Tibial artery (tissue), 4 donors: Measurements from ENCODE around the gene ATP5MK.
A peak's percentile ranks its signal among the peaks of the same experiment; 100 is the strongest.

Experiments used
- DNase-seq, 2 donors: peaks; one replicate each; pipeline ENCODE4 v3.0.0-alpha.2; 2019
- H3K27ac ChIP-seq, 2 donors: fragments of 200-600 bp; sonication (generic) in 1 of 2; 1 replicate in 1 of 2; 2 replicates in 1 of 2; pipeline ENCODE4 v1.5.1; 2018 to 2019; ENCODE audit warnings: mild to moderate bottlenecking in 1 of 2
- H3K27me3 ChIP-seq, 2 donors: fragments of 200-600 bp; sonication (generic) in 1 of 2; one replicate each; pipeline versions ENCODE4 v1.5.1 to v1.6.0; 2016 to 2019
- H3K36me3 ChIP-seq, 3 donors: fragments of 200-600 bp; sonication (generic) in 2 of 3; one replicate each; pipeline ENCODE4 v1.5.1; 2016 to 2019; ENCODE audit warnings: mild to moderate bottlenecking in 2 of 3
- H3K4me1 ChIP-seq, 4 donors: fragments of 200-600 bp; sonication (generic) in 2 of 4; 1 replicate in 3 of 4; 2 replicates in 1 of 4; pipeline ENCODE4 v1.5.1; 2016 to 2019
- H3K4me3 ChIP-seq, 2 donors: fragments of 200-600 bp; sonication (generic) in 1 of 2; 1 replicate in 1 of 2; 2 replicates in 1 of 2; pipeline ENCODE4 v1.5.1; 2018 to 2019; ENCODE audit warnings: mild to moderate bottlenecking in 2 of 2
- H3K9me3 ChIP-seq, 3 donors: fragments of 200-600 bp; sonication (generic) in 1 of 3; one replicate each; pipeline ENCODE4 v1.5.1; 2016 to 2019
- intact Hi-C: fragments of 100-400 bp; cut with DNase I; formaldehyde crosslinking; loops from one replicate; pipeline ENCODE4 v1.15.0; 2023; ENCODE audit warnings: low total_unique reads
- TF ChIP-seq, protein P1 (sequence below), 2 experiments: fragments of 200-600 bp in 1 of 2; fragments of 450-650 bp in 1 of 2; IDR thresholded peaks; one replicate each; pipeline ENCODE4 v1.5.1; 2017 to 2019; ENCODE audit warnings: antibody characterized with exemption in 2 of 2, mild to moderate bottlenecking in 1 of 2, moderate library complexity in 1 of 2

Gene ATP5MK

DNA sequence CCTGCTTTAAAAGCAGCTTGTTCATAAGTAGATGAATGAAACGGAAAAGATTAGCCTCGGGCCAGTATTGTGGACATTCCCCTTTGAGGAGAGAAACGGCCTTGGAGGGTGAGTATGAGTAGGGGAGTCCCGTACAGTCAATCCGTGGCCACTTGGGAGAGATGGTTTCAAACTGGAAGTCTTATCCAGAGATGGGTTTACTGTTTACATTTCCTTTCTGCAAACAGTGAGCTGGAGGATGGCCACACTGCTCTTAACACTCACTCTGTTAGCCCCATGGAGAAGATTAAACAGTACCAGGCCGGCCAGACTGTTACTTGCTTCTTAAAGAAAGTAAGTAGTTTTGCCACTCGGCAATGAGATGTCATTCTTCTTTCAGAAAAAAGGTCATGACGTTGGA, 35.6 kb upstream of the ATP5MK start:
- intact Hi-C loops: no loop called here
- H3K27me3 ChIP-seq: no peaks in the 10 kb centered on the region
- no peaks in the 10 kb centered on the region for H3K4me1 ChIP-seq
- H3K27ac ChIP-seq: no peak overlapping the region
- no peak overlapping the region for H3K4me3 ChIP-seq
- TF ChIP-seq, protein P1, sequence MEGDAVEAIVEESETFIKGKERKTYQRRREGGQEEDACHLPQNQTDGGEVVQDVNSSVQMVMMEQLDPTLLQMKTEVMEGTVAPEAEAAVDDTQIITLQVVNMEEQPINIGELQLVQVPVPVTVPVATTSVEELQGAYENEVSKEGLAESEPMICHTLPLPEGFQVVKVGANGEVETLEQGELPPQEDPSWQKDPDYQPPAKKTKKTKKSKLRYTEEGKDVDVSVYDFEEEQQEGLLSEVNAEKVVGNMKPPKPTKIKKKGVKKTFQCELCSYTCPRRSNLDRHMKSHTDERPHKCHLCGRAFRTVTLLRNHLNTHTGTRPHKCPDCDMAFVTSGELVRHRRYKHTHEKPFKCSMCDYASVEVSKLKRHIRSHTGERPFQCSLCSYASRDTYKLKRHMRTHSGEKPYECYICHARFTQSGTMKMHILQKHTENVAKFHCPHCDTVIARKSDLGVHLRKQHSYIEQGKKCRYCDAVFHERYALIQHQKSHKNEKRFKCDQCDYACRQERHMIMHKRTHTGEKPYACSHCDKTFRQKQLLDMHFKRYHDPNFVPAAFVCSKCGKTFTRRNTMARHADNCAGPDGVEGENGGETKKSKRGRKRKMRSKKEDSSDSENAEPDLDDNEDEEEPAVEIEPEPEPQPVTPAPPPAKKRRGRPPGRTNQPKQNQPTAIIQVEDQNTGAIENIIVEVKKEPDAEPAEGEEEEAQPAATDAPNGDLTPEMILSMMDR (IDR thresholded peaks at IDR 0.05): no peak
- DNase-seq: peak in 1 of 2 donors; percentile 1
- H3K36me3 ChIP-seq: peaks cover 18 to 95% (median 45%) of the 10 kb centered on the region in 3 donors
- no peaks in the 10 kb centered on the region for H3K9me3 ChIP-seq

DNA sequence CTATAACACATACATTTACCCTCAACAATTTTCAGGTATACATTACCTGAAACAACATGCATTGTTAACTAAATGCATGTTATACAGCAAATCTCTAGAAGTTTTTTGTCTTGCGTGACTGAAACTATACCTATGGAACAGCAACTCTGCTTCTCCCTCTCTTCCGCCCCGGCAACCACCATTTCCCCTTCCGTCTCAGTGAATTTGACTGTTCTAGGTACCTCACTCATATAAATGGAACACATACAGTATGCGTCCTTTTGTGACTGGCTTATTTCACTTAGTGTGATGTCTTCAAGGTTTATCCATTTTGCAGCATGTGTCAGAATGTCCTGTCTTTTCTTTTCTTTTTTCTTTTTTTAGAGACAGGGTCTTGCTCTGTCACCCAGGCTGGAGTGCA, 33.4 kb upstream of the ATP5MK start:
- no peak overlapping the region for H3K27ac ChIP-seq
- TF ChIP-seq, protein P1 (IDR thresholded peaks at IDR 0.05): no peak
- intact Hi-C loops: no loop called here
- H3K36me3 ChIP-seq: peaks cover 32 to 98% (median 39%) of the 10 kb centered on the region in 3 donors
- no peaks in the 10 kb centered on the region for H3K27me3 ChIP-seq
- no peak overlapping the region for H3K4me3 ChIP-seq
- H3K4me1 ChIP-seq: no peaks in the 10 kb centered on the region
- peak in 1 of 2 donors; percentile 2 for DNase-seq
- no peaks in the 10 kb centered on the region for H3K9me3 ChIP-seq

DNA sequence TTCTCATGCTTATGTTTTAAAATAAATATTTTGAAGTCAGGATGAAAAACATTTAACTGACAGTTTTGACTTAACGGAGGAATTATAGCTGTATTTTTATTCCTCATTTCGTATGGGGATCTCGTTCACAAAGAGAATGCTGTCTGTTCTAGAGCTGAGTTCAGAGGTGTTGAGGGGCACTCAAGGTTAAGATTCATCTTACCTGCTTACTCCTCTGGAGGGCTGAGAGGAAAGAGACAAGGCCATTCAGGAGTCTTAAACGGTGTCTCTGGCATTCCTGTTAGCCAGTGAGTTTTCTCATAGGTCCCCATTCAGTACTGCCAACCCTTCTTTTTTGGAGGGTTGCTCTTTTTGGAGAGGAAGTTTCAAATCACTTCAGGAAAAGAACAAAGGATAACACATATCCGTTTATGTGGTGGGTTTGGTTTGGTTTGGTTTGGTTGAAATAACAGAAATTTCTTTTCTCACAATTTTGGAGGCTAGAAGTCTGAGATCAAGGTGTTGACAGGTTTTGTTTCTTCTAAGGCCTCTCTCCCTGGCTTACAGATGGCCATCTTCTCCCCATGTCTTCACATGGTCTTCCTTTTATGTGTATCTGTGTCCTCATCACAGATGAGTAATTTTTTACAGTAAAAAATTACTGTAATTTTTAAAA, 32.8 kb upstream of the ATP5MK start:
- no peak for DNase-seq
- Histone ChIP-seq H3K9me3 (no peaks in the 10 kb centered on the region), H3K4me3 (no peak overlapping the region), H3K4me1 (no peaks in the 10 kb centered on the region), H3K27ac (no peak overlapping the region), H3K27me3 (no peaks in the 10 kb centered on the region), H3K36me3 (peaks cover 36 to 98% (median 37%) of the 10 kb centered on the region in 3 donors)
- intact Hi-C loops: no loop called here
- TF ChIP-seq, protein P1 (IDR thresholded peaks at IDR 0.05): no peak

DNA sequence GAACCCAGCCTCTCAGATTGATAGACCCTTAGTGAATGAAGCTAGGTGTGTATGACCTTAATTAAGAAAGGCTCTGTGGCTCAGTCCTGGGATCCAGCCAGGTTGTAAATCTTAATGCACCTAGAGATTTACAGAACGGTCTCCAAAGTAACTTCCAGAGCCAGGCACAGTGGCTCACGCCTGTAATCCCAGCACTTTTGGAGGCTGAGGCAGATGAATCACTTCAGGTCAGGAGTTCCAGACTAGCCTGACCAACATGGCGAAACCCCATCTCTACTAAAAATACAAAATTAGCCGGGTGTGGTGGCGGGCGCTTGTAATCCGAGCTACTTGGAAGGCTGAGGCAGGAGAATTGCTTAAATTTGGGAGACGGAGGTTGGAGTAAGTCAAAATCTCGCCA, 31.6 kb upstream of the ATP5MK start:
- H3K27ac ChIP-seq: no peak overlapping the region
- TF ChIP-seq, protein P1 (IDR thresholded peaks at IDR 0.05): no peak
- no peak overlapping the region for H3K4me3 ChIP-seq
- H3K4me1 ChIP-seq: no peaks in the 10 kb centered on the region
- intact Hi-C loops: no loop called here
- H3K9me3 ChIP-seq: no peaks in the 10 kb centered on the region
- H3K36me3 ChIP-seq: peaks cover 41 to 98% (median 49%) of the 10 kb centered on the region in 3 donors
- peak in 1 of 2 donors; percentile 17 for DNase-seq
- H3K27me3 ChIP-seq: no peaks in the 10 kb centered on the region

DNA sequence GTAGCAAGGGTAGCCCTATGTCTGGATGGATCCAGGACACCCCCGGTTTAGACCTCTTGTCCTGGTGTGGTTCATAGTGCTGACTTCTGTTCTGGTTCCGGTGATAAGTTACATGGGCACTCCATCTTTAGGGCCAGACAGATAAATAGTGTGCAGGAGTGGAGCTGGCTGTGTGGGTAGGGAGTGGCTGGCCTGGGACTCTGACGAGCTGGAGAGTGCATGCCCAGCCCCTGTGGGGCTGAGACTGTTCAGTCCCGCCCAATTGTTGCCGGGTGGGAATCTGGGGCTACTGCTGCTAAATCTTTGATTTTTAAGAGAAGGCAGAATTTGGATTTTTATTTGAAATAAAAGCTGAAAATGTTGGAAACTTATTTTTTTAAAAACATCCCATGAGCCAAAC, 27.5 kb upstream of the ATP5MK start:
- peaks cover 61 to 100% (median 73%) of the 10 kb centered on the region in 3 donors for H3K36me3 ChIP-seq
- TF ChIP-seq, protein P1 (IDR thresholded peaks at IDR 0.05): no peak
- no peaks in the 10 kb centered on the region for H3K4me1 ChIP-seq
- intact Hi-C loops: no loop called here
- H3K27me3 ChIP-seq: no peaks in the 10 kb centered on the region
- no peak overlapping the region for H3K4me3 ChIP-seq
- no peak overlapping the region for H3K27ac ChIP-seq
- no peaks in the 10 kb centered on the region for H3K9me3 ChIP-seq
- no peak for DNase-seq
